ENCODE measurements around the gene RNF222. TPM values are rescaled to one million over a fixed set of nuclear protein-coding genes. Genes with fewer than 3 reads are reported as not detected.

Gene RNF222
- polyA plus RNA-seq, 2 of the 4 experiments (the other 2 are of a cell fraction), result not detected

GRCh38 chr17:8359769-8360168 is 37.9 kb downstream of the RNF222 start:
- H3K4me1 ChIP-seq, result peaks cover 9% of the 10 kb centered on the region
- POLR2A ChIA-PET, result no interaction called here
- WGBS (ENCODE audit: missing lambda C conversion rate), result 90% methylated on average over 5 of the region's 5 CpGs
- CTCF ChIA-PET, result interaction anchor here (0.7 to 1.5 kb wide), 5 partner anchors 17 to 104 kb away, joined by 3 to 7 read pairs (median 3); partner anchors contain the start of genes KRABD2 and ODF4
- no peaks in the 10 kb centered on the region for H3K9me3 ChIP-seq
- DNase-seq (ENCODE audit: low read depth in 1 of 2, low spot score in 1 of 2) (no peak), ATAC-seq (peak in 1 of 2 experiments; percentile 48; a peak in 2 of 6 replicates), FAIRE-seq (peak; percentile 65)
- no peak for TF ChIP-seq CBX2 (IDR thresholded peaks at IDR 0.05; ENCODE audit: borderline replicate concordance, low read depth)
- no peak for TF ChIP-seq USF2 (IDR thresholded peaks at IDR 0.05)
- TF ChIP-seq MAZ (IDR thresholded peaks at IDR 0.05; ENCODE audit: borderline replicate concordance, low read depth, low read length), result no peak
- no peak for TF ChIP-seq HMGXB4 (CRISPR knock-in tag; IDR thresholded peaks at IDR 0.05; ENCODE audit: borderline replicate concordance)
- no peak for TF ChIP-seq EHMT2 (IDR thresholded peaks at IDR 0.05; ENCODE audit: low read depth)
- no peak for TF ChIP-seq RARB (CRISPR knock-in tag; IDR thresholded peaks at IDR 0.05)
- TF ChIP-seq FOSL2 (IDR thresholded peaks at IDR 0.05), result no peak
- peak; percentile 24; the same call in 1 of the 2 replicates for TF ChIP-seq FOSL2 (CRISPR knock-in tag; IDR thresholded peaks at IDR 0.05)
- H3K4me3 ChIP-seq, result no peak overlapping the region
- no peak overlapping the region for H3K27ac ChIP-seq
- no peak overlapping the region for H3K4me2 ChIP-seq

GRCh38 chr17:8357910-8358309 is 39.7 kb downstream of the RNF222 start:
- Histone ChIP-seq H3K4me1 (peaks cover 9% of the 10 kb centered on the region), H3K27ac (no peak overlapping the region), H3K9me3 (no peaks in the 10 kb centered on the region), H3K4me2 (no peak overlapping the region), H3K4me3 (no peak overlapping the region)
- 90% methylated on average over 3 of the region's 3 CpGs for WGBS (ENCODE audit: missing lambda C conversion rate)
- no peak for DNase-seq (ENCODE audit: low read depth in 1 of 2, low spot score in 1 of 2)
- FAIRE-seq, result no peak
- TF ChIP-seq ATOH8 (CRISPR knock-in tag; IDR thresholded peaks at IDR 0.05; ENCODE audit: low read depth), result no peak
- TF ChIP-seq RARB (CRISPR knock-in tag; IDR thresholded peaks at IDR 0.05), result no peak
- no peak for TF ChIP-seq CBX2 (IDR thresholded peaks at IDR 0.05; ENCODE audit: borderline replicate concordance, low read depth)
- no peak for TF ChIP-seq CTCF (IDR thresholded peaks at IDR 0.05)
- no peak for TF ChIP-seq NR3C1 (IDR thresholded peaks at IDR 0.05)
- TF ChIP-seq RNF2 (IDR thresholded peaks at IDR 0.05; ENCODE audit: borderline replicate concordance, low read depth), result no peak
- TF ChIP-seq SMC3 (IDR thresholded peaks at IDR 0.05), result no peak
- no peak for TF ChIP-seq TP53 (CRISPR knock-in tag; IDR thresholded peaks at IDR 0.05)
- TF ChIP-seq MAZ (IDR thresholded peaks at IDR 0.05; ENCODE audit: borderline replicate concordance, low read depth, low read length), result no peak
- no peak for TF ChIP-seq FOSL2 (IDR thresholded peaks at IDR 0.05)
- TF ChIP-seq FOSL2 (CRISPR knock-in tag; IDR thresholded peaks at IDR 0.05), result no peak
- no peak for TF ChIP-seq ELK1 (IDR thresholded peaks at IDR 0.05; ENCODE audit: low read depth, low read length)
- no peak for TF ChIP-seq E2F6 (IDR thresholded peaks at IDR 0.05; ENCODE audit: borderline replicate concordance, low read depth)
- TF ChIP-seq ZC3H11A (IDR thresholded peaks at IDR 0.05), result no peak
- TF ChIP-seq CEBPB (IDR thresholded peaks at IDR 0.05), result no peak
- no peak for TF ChIP-seq EHF (CRISPR knock-in tag; IDR thresholded peaks at IDR 0.05)
- TF ChIP-seq HOXB5 (CRISPR knock-in tag; IDR thresholded peaks at IDR 0.05), result no peak
- no peak for TF ChIP-seq JUN (IDR thresholded peaks at IDR 0.05)
- TF ChIP-seq JUNB (IDR thresholded peaks at IDR 0.05), result no peak
- TF ChIP-seq FOSB (CRISPR knock-in tag; IDR thresholded peaks at IDR 0.05), result no peak
- TF ChIP-seq MAFK (IDR thresholded peaks at IDR 0.05; ENCODE audit: partially characterized antibody), result no peak
- POLR2A ChIA-PET, result no interaction called here
- no peak for ATAC-seq
- CTCF ChIA-PET, result interaction anchor here (0.5 to 2.6 kb wide), 4 partner anchors 12 to 26 kb away, joined by 3 to 7 read pairs (median 4); no protein-coding TSS in a partner anchor
